Measurements from ENCODE around the gene JADE2.
"Not testable (repeated sequence)": the region's sequence is repeated elsewhere in the genome, so short reads cannot be mapped to it uniquely, and the experiment has no call there.

The JADE2 gene

DNA sequence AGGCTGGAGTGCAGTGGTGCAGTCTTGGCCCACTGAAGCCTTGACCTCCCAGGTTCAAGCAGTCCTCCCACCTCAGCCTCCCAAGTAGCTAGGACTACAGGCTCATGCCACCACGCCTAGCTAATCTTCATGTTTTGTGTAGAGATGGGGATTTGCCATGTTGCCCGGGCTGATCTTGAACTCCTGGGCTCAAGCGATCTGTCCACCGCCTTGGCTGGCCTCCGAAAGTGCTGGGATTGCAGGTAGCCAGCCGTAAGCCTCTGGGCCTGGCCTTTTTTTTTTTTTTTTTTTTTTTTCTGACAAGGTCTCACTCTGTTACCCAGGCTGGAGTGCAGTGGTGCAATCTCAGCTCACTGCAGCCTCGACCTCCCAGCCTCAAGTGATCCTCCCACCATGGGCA, 27.2 kb downstream of the JADE2 start:
- DNase-seq: not testable (repeated sequence)

DNA sequence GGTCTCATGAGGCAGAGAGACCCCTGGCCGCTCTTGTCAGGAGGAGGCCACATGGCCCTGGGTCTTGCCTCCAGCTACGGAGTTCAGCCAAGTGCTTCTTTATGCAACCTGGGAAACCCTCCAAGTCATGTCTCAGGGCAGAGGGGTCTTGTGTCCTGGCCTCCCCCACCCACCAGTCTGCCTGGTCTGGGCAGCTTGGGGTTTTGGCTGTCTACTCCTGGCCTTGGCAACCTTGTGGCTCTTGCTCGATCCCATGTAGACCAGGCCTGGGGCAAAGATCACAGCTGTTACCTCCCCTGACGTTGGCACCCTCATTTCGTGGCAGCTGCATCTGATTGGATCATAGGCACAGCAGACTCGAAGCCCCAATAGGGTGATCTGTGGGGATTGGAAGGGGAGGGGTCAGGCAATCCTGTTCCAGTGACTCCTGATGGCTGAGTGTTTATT, 28.4 kb downstream of the JADE2 start:
- DNase-seq: no peak

DNA sequence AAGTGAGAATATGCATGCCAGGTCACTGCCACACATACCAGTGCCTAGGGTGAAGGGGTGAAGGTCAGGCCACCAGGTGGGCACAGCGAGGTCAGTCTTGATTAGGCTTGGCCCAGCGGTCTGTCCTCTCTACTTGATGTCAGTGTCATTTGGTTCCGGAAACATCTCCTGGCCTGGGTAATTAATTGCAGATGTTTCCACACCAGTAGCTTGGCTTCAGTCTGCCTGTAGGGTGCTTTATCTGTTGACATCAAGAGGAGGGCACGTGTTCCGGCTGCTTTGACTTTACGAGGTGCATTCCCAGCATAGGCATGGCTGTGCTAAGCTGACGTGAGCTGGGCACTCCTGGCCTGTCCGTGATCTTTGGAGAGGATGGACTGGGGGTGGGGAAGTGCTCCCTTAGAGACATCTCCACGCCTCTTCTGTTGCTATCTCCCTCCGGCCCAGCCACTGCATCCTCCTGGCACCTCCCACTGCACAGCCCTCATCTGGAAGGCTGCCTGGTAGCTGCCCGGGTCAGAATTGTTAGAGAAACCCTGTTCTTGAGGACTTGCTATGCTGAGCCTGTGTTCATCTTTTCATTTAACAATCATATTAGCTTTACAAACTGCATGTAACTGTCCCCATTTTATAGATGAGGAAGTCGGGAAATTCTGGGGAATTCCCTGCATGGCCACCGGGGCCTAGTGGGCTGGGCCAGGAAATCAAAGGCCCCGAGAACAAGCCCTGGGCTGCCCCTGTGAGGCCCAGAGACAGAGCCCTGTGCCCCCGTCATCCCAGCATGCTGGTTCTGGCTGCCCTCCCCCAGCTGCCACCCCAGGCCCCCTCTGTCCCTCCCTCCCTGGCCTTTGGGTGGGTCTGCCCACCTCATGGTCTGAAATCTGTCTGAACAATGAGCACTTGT, 29.1 kb downstream of the JADE2 start:
- DNase-seq: no peak

DNA sequence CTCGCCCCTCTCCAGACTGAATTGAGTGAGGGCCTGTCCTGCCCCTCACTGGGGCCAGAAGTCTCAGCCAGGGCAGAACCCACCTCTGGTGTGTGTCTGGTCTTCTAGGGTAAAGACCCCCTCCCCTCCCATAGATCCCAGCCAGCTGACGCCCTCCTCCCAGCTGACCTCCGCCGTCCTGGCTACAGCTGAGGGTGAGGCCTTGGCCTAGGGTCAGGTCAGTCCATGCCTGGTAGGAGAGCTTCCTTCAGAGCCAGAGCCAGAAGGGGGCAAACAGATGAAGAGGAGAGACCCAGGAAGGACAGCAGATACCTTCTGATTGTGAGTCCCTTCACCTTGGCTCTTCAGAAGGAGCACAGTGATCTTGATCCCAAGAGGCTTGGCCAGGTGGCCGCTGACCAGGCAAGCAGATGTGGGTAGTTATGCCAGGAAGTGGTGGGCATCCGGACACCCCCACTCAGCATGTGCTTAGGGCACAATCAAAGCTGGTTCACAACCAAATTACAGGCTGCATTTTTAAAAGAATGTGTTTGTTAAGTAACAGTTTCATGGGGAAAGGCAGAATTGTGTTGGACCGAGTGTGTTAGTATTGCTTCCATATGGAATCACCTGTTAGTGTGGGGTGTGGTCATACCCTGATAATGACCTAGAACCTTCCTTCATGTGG, 29.9 kb downstream of the JADE2 start:
- no peak for DNase-seq

DNA sequence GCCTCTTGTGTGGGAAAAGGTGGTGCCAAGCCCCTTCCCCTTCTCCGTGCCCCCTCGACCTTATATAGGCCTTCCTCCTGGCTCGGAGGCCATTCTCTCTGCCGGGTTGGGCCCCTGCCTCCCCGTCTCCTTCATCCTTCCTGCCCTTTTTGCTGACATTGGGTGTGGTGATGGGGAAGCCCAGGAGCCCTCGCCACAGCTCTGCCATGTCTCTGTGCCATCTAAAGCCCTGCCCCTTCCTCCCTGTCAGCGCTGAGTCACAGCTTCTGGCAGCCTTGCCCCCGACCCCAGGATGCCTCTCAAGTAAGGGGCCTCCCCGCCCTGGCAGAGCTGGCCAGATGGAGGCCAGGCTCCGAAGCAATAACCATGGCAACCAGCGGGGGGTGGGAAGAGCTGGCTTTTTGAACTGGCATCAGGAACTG, 30.4 kb downstream of the JADE2 start:
- peak; percentile 69 for DNase-seq

DNA sequence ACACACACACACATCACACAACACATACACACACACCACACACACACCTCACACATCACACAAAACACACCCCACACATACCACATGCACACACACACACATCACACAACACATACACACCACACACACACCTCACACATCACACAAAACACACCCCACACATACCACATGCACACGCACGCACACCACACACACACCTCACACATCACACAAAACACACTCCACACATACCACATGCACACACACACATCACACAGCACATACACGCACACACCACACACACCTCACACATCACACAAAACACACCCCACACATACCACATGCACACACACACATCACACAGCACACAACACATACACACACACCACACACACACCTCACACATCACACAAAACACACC, 31.1 kb downstream of the JADE2 start:
- not testable (repeated sequence) for DNase-seq

DNA sequence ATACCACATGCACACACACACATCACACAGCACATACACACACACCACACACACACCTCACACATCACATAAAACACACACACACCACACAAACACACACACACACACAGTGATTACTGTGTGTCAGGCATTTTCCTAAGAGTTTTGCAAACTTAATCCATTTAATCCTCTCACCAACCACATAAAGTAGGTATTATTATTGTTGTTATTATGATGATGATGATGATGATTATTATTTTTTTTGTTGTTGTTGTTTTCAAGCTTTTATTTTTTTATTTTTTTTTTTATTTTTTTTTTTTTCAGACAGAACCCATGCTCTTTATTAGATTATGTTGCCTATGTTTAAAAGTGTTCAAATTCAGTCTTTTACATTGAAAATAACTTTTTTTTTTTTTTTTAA, 31.5 kb downstream of the JADE2 start:
- no peak for DNase-seq

DNA sequence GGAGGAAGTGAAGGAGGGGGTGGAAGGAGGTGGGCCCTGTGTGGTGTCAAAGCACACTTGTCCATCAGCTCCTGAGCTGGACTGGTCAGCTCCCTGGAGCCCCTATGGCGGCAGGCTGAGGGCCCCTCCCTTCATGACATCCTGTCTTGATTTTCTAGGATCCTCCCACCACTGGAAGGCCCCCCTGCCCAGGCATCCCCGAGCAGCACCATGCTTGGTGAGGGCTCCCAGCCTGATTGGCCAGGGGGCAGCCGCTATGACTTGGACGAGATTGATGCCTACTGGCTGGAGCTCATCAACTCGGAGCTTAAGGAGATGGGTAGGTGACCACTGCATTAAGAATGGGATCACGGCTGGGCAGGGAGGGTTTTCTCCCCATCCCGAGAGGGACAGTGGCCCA, 34.2 kb downstream of the JADE2 start:
- DNase-seq: no peak

DNA sequence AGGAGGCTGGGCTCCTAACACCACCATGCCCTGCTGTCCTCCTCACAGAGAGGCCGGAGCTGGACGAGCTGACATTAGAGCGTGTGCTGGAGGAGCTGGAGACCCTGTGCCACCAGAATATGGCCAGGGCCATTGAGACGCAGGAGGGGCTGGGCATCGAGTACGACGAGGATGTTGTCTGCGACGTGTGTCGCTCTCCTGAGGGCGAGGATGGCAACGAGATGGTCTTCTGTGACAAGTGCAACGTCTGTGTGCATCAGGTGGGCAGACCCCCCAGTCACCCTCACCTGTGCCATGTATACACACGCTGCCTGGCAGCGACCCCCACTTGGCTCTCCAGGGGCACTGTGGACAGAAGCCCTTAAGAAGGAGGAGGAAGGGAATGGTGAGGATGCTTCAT, 35.2 kb downstream of the JADE2 start:
- DNase-seq: no peak

DNA sequence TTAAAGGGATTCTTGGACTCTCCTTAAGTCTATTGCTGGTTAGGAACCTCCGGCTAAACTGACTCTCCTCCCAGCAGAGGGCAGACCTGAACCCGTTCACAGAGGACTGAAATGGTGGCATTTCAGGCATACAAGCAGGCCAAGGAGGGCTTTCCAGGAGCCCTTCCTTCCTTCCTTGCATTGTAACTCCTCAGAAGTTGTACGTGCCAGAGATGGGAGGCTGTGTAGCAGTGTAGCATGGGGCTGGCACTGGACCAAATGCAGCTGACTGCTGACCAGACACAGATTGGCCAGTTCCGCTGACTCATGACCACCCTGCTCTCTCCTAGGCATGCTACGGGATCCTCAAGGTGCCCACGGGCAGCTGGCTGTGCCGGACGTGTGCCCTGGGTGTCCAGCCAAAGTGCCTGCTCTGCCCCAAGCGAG, 36.4 kb downstream of the JADE2 start:
- no peak for DNase-seq

DNA sequence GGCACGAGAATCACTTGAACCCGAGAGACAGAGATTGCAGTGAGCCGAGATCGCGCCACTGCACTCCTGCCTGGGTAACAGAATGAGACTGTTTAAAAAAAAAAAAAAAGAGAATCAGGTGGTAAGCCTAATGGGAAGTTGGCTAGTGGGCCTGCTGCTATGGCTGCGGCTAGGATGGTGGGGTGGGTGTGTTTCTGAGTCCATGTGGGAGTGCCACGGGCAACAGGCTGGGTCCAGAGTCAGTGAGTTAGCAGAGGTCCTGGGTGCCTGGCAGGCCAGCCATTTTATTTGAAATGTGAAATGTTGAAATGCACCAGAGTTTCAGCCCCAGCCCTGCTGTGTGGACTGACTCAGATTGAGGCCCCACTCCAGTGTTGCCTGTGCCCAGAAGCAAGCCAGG, 37.8 kb downstream of the JADE2 start:
- no peak for DNase-seq

DNA sequence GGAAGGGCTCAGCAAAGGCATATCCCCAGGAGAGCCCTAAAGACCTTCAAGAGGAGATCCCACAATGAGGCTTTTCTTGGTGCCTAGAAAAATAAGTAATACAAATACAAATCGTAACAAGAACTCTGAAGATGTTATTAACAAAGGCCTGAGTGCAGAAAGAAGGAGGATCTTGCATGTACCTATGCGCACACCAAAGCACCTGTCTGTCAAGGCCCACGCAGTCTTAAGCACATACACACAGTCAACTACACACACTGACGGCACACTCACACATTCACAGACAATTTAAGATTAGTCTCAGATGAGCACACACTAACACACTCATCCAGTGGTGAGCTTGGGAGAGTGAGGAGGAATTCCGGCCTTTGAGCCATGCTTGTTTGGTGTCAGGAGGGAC, 38.5 kb downstream of the JADE2 start:
- no peak for DNase-seq

DNA sequence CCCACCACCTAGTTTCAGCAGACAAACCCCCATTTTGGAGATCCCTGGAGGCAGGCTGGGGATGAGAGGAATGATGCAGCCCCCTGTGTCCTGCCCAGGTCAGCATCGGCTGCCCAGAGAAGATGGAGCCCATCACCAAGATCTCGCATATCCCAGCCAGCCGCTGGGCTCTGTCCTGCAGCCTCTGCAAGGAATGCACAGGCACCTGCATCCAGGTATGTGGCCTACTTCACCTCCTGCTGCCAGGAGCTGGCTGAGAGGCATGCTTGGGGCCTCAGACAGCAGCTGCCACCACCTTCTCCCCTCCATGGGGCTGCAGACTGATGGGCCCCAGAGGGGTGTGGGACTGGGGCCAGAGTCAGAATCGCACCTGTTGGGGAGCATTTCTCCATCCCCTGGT, 38.9 kb downstream of the JADE2 start:
- DNase-seq: no peak

DNA sequence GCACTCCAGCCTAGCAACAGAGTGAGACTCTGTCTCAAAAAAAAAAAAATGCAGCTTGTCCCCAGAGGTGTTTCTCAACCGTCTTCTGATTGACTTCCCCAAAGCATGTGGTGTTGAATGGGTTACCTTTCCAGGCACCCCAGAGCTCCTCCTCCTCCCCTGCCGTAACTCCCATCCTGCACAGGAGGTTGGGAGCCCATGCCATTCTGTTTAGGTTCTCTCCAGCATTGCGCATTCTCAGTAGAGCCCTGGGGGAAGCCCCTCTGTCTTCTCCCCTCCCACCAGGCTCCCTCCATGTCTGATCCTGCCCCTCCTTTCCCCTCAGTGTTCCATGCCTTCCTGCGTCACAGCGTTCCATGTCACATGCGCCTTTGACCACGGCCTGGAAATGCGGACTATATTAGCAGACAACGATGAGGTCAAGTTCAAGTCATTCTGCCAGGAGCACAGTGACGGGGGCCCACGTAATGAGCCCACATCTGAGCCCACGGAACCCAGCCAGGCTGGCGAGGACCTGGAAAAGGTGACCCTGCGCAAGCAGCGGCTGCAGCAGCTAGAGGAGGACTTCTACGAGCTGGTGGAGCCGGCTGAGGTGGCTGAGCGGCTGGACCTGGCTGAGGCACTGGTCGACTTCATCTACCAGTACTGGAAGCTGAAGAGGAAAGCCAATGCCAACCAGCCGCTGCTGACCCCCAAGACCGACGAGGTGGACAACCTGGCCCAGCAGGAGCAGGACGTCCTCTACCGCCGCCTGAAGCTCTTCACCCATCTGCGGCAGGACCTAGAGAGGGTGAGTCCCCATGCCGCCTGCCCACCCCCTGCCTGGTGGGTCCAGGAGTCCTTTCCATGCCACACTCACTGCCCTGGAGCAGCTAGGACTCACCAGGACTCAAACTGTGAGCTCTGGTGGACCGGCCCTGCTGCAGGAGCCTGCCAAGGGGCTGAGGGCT, 40.6 kb downstream of the JADE2 start:
- no peak for DNase-seq

DNA sequence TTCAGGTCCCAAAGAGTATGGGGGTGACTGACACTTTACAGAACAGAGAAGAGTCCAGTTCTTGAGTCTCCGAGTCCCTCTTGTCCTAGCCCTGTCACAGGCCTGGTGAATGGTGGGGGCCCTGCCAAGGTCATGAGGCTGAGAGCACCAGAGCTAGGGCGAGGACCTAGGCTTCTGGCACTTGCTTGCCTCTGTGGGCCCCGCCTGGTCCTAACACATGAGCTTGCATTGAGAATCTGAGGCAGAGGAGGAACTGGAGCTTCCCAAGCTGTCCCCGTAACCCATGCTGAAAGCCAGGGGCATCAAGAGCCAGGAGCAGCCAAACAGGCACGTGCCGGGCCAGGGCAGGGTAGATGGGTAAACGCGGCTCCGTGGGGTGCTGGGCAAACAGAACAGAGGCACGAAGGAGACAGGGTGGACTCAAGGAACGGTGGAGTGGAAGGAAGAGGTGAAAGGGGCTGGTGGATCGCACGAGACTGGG, 41.3 kb downstream of the JADE2 start:
- no peak for DNase-seq

DNA sequence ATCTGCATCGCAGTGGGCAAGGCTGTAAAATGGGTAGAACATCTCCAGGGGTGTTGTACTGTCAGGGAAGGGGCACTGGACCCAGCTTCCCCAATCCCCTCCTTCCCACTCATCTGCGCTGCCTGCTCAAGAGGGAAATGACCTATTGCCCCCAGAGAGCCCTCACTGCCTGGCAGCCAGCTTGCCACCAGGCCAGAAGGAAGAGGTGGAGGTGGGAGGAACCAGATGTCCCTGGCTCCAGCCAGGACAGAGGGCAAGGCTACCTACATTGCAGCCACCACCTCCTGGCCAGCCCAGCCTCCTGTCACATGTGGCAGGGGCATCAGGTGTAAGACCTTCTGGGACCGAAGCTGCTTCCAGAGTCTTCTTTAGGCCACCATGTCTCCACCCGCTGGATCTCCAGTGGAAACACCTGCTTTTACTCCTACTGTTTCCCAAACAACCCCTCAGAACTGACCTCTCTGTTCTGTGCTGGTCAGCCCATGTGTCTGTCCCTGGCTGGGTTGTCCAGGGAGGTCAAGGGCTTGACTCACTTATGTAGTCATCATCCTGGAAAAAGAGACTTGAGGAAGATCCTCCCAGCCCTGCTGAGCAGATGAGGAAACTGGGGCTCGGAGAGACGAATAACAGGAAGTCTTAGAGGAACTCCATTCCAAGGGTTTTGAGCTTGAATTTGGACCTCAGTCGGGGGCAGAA, 42.3 kb downstream of the JADE2 start:
- no peak for DNase-seq

DNA sequence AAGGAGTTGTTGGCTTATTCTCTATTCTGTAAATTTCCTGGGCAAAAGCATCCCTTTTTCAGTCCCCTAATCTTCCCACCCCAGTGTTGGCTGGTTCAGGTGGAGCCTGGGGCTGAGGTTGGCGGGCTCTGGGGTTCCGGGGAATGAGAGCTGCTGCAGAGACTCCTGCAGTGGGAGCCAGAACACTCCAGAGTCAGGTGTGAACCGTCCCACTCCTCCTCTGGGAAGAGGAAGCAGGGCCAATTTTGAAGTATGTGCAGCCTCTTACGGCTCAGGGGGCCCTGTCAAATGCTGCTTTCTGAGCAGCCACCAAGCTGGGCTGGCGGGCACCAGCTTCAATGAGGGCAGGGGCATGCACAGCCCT, 42.8 kb downstream of the JADE2 start:
- no peak for DNase-seq

DNA sequence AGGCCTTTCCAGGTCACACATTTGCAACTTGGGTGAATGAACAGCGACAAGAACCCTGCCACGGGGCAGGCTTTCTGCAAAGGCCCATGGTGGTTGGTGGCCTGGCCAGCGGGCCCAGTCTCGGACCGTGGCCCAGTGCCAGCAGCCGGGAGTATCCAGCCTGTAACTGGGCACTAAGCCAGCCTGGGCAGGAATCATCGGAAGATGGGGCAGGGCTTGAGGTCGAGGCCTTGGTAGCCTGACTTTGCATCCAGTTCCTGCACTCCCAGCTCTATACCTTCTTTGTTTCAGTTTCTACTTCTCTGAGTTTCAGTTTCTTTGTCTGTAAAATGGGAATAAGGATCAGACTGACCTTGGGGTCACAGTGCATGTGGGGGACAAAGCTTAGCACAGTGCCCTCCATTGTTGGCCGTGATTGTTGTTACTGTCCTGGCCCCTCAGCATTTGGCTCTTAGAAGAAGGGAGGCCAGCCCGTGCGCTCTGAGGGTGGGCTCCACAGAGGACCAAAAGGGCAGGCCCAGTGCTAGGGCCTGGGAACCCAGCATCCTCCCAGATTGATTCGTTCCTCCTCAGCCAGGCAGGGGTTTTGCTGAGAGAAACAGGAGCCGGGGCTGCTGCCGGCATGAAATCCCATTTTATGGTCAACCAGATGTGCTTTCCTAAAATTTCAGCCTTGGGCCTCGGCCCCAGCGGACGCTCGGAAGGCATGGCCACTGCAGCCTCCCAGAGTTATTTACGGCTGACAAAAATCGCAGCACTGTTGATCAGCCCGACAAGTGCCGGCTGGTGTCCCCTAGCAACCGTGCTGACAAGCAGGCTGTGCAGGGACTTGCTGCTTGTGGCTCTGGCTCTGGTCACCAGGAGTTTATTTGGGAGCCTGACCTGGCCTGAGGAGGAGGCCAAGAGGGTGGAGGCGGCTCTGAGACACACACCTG, 43.6 kb downstream of the JADE2 start:
- DNase-seq: no peak

DNA sequence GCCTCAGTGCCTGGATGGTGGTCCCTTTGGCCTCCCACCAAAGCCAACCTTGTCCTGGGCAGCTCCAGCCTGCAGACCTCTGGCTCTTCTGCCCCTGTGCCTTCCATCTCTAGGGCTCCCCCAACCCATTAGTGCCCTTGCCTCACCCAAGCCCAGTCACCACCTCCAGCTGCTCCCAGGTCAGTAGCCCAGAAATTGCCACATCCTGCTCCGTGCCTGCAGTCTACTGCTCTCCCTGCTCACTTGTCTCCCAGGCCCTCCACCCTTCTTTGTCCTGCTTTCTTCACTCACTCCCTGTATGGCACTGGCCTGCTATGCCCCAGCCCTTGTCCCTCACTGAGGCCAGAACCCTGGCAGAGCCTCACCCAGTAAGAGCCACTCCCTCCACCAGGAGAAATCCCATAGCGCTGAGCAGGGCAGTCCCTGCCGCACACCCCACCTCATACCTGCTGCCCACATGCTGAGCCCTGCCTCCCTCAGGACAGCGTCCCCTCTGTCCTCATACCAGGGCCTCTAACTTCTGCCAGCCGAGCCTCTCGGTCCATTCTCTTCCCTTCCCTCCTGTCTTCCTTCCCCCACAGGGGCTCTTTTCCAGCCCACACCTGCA, 44.4 kb downstream of the JADE2 start:
- no peak for DNase-seq

DNA sequence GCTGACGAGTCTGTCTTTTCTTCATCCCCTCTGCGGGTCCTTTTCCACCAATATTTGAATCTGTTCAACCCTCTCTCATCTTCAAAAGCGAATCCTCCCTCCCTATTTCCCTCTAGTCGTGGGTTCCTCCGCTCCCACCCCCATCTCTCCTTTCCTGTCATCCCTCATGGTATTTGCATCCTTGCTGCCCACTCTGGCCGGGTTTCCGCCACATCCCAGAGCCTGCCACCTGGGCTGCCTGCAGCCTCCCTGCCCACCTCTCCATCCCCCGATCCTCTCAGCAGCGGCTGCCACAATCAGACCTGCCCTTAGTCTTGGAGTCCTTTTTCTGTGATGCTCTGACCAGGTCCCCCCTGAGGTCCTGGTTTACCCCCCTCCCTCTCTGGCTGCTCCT, 44.9 kb downstream of the JADE2 start:
- no peak for DNase-seq

DNA sequence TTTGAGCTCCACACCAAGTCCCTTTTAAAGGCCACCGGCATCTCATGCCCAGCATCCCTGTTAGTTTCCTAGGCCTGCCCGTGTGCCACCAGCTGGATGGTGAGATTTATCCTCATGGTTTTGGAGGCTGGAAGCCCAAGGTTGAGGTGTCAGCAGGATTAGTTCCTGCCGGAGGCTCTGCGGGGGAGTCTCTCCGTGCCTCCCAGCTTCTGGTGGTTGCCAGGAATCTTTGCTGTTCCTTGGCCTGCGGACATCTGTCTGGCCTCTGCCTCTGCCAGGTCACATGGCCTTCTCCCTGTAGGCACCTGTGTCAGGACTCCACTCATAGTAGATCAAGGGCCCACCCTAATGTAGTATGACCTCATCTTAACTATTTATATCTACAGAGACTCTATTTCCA, 45.4 kb downstream of the JADE2 start:
- DNase-seq: no peak
